ENCODE results near the gene SLC66A2.

DNA sequence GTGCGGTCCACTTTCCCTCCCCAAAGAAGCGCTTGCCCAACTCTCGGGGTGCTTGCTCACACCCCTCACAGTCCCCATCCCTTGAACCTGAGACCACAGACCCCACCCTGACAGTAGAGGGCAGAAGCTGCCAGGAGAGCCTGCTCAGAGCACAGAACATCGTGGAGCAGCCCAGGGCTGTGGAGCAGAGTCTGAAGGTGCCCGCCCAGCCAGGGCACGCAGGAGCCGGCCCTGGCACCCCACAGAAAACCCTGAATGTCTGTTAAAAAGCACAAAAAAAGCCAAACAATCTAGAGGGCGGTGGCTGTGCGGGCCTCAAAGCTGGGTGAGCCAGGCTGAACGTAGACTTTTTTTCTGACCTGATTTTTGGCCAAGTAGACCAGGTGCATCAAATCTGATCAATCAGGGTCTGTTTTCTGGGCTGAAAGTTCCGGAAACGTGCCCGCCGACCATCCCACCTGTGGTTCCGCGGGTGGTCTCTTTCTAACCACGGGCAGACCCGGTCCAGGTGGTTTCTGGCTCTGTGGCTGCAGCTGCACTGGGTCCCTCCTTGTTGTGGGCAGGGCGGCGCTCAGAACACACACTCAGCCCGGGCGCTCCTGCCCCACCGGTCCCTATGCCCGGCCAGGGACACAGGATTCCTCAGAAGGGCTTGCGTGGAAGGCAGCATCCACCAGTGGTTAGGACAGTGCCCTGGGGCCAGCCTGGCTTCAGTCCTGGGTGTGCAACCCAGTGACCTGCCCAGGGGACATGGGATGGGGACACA lies 66.3 kb downstream of the SLC66A2 start:
- TF ChIP-seq, protein P1, sequence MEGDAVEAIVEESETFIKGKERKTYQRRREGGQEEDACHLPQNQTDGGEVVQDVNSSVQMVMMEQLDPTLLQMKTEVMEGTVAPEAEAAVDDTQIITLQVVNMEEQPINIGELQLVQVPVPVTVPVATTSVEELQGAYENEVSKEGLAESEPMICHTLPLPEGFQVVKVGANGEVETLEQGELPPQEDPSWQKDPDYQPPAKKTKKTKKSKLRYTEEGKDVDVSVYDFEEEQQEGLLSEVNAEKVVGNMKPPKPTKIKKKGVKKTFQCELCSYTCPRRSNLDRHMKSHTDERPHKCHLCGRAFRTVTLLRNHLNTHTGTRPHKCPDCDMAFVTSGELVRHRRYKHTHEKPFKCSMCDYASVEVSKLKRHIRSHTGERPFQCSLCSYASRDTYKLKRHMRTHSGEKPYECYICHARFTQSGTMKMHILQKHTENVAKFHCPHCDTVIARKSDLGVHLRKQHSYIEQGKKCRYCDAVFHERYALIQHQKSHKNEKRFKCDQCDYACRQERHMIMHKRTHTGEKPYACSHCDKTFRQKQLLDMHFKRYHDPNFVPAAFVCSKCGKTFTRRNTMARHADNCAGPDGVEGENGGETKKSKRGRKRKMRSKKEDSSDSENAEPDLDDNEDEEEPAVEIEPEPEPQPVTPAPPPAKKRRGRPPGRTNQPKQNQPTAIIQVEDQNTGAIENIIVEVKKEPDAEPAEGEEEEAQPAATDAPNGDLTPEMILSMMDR (IDR thresholded peaks at IDR 0.05): no peak
- TF ChIP-seq POLR2A (IDR thresholded peaks at IDR 0.05): no peak

All from testis (tissue), 2 donors.